ENCODE results near the gene CDH3. TPM values are rescaled to one million over a fixed set of nuclear protein-coding genes. Genes with fewer than 3 reads are reported as not detected.

The CDH3 gene
- under 1 TPM; 0.32 to 0.68 TPM for total RNA-seq
- long read RNA-seq = 0 reads

DNA sequence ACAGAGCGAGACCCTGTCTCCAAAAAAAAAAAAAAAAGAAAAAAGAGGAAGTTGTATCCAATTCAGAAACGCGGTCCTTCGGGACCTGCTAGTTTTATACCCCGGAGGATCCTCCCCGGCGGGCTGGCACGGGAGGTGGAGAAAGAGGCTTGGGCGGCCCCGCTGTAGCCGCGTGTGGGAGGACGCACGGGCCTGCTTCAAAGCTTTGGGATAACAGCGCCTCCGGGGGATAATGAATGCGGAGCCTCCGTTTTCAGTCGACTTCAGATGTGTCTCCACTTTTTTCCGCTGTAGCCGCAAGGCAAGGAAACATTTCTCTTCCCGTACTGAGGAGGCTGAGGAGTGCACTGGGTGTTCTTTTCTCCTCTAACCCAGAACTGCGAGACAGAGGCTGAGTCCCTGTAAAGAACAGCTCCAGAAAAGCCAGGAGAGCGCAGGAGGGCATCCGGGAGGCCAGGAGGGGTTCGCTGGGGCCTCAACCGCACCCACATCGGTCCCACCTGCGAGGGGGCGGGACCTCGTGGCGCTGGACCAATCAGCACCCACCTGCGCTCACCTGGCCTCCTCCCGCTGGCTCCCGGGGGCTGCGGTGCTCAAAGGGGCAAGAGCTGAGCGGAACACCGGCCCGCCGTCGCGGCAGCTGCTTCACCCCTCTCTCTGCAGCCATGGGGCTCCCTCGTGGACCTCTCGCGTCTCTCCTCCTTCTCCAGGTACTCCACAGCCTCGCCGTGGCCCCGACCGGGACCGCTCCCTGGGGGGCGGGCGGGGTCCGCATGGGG, at the start of gene CDH3:
Gene CDH3 (plus strand): TSS at position 596 of the 779 bp plus-strand sequence. CDS start 70 bp downstream, at position 666.
- intact Hi-C loops (cut with DNase I) = no loop called here
- peak; percentile 52 to 67 for ATAC-seq
- peak; percentile 35 for DNase-seq

DNA sequence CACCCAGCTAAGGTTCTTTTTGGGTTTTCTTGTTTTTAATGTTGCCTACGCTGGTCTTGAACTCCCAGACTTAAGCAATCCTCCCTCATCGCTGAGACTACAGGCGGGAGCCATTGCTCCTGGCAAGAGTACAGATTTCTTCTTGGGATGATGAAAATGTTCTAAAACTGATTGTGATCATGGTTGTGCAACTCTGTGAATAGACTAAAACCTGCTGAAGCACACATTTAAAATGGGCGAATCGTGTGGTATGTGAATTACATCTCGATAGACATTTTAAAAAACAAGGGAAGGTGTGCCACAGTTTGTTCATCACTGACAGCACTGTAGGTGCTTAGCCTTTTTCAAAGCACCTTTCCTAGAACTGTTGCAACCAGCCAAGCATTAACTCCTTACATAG, 48.8 kb upstream of the CDH3 start:
- intact Hi-C loops (cut with DNase I) = no loop called here
- DNase-seq (no peak), ATAC-seq (no peak)

DNA sequence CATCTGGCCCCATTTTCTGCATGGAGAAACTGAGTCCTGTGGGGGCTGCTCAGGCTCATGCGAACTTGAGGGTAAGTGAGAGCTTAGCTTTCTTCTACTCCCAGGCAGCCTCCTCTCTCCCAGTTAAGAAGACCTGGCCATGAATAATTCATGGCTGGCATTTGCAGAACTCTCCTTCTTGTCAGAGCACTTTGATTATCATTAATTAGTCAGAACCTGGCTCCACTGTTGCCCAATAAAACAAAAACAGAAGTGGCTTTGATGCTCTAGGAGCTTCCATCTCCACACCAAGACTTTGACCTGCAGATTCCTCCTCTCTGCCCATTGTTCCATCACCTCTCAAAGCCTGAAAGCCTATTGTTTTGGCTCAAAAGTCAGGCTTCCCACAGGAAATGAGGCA, 45.5 kb upstream of the CDH3 start:
- no peak for ATAC-seq
- intact Hi-C loops (cut with DNase I) = no loop called here
- no peak for DNase-seq

DNA sequence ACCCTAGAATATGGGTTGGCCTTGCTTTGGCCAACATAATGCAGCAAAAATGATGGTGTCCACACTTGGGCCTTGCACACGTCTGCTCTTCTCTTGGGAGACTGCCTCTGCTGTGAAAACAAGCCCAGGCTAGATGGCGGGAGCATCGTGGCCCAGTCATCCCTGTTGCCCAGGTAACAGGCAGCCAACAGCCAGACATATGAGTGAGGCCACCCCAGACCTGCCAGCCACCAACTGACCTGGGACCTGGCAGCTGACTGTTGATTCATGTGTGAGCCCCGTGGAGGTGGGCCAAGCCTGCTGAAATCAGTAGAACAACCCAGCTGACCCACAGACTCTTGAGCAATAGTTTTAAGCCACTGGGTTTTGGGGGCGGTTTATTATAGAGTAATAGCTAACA, 39.4 kb upstream of the CDH3 start:
- DNase-seq (no peak), ATAC-seq (no peak)
- intact Hi-C loops (cut with DNase I) = no loop called here

DNA sequence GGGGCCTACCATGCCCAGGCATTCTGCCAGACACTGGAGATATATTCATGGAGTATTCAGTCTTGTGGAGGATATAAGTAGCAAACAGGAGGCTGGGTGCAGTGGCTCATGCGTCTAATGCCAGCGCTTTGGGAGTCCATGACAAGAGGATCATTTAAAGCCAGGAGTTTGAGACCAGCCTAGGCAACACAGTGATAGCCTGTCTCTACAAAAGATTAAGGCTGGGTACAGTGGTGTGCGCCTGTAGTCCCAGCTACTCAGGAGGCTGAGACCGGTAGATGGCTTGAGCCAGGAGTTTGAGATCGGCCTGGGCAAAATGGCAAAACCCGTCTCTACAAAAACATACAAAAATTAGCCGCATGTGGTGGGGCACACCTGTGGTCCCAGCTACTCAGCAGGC, 37.7 kb upstream of the CDH3 start:
- ATAC-seq = no peak
- intact Hi-C loops (cut with DNase I) = no loop called here
- no peak for DNase-seq

DNA sequence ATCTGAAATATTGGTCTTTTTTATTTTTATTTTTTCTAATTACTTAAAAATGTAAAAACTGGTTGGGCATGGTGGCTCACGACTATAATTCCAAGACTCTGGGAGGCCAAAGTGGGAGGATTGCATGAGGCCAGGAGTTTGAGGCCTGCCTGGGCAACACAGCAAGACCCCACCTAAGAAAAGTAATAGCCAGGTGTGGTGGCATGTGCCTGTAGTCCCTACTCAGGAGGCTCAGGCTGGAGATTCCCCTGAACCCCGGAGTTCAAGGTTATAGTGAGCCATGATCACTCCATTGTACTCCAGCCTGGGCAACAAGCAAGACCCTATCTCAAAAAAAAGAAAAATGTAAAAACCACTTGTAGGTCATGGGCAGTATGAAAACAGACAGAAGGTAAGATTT, 36.8 kb upstream of the CDH3 start:
- ATAC-seq = no peak
- no peak for DNase-seq
- intact Hi-C loops (cut with DNase I) = no loop called here

DNA sequence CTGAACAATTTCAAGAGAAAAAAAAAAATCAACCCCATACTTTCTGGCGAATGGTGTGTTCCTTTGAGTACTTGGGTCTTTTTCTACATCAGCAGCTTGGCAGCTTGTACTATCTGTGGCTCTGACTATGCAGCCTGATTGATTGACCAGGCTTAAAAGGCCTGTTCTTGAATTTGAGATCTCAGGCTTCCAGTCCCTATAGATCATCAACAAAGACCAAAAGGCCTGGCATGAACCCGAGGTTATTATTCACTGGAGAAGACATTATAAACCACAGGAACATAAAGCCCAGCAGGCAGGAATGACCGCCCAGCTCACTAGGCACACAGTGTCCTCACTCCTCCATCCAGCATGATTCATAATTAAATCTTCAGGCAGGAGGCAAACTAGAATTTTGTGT, 32.1 kb upstream of the CDH3 start:
- ATAC-seq (no peak), DNase-seq (no peak)
- intact Hi-C loops (cut with DNase I) = no loop called here

DNA sequence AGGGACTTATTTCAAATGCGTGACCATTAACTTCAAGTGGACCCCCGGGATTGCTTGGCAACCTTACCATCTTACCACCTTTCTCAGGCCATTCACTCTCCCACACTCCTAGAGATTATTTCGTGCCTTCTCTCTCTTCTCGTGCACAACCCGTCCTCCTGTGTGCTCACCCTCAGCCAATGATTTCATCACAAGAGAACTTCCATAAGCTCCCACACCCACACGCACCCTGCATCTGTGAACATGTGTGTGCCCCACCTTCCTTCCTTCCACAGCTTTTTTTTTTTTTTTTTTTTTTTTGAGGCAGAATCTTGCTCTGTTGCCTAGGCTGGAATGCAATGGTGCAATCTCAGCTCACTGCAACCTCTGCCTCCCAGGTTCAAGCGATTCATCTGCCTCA, 27.4 kb upstream of the CDH3 start:
- ATAC-seq (no peak), DNase-seq (no peak)
- intact Hi-C loops (cut with DNase I) = no loop called here

DNA sequence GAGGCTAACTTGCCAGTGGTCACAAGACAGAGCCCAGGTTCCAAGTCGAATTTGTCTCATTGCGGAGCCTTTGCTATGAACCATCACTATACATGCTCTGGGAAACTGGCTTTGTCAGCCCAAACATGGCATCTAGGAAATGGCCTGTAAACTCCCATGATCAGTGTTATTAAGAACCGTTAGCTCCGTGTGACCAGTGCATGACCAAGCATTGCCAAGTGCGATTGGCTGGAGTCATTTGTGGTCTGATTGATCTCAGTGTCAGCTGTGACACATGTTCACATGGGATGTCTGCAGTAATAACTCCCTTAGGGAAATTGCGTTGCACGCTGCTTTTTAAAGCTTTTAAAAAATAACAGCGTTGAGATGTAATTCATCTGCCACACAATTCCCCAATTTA, 18.6 kb upstream of the CDH3 start:
- DNase-seq (no peak), ATAC-seq (no peak)
- intact Hi-C loops (cut with DNase I) = no loop called here

DNA sequence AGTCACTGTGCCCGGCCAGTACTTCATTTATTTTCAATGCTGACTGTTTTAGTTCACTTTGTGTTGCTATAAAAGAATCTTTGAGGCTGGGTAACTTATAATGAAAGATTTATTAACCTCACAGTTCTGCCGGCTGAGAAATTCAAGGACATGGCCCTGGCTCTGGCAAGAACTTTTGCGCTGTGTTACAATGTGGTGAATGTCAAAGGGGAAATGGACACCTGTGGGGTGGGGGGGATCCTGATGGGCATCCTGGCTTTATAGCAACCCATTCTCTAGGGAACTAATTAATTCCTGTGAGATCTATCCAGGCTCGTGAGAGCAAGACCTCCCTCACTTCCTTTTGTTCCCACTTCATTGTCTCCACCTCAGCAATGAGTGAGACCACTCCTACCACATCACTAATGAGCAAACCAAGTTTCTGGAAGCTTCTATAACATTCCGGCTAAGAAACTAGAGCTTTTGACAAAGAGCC, 17.1 kb upstream of the CDH3 start:
- ATAC-seq (no peak), DNase-seq (no peak)
- intact Hi-C loops (cut with DNase I) = no loop called here

DNA sequence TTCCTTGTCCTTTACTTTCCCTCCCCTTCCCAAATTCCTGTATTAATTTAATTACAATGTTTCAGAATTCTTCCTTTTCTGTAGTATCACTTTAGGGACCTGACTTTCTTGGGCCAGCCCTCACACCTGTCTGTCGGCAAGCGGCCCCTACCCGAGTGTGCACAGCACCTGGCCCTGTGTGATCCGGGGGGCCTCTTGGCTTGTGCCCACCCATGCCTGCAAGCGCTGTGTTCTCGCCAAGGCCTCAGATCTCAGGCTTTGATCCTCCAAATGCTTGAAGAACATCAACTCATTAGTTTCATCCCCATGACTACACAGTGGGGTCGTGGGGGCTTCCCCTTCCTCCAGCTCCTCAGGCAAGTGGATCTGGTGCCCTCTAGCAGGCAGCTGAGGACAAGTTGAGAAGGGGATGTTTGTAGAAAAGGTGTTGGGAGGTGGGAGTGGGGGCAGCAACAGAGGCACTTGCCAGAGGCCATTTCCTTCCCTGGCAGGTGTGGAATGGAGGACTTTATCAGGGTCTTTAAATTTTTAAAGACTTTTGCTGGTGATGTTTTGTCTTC, 15.7 kb upstream of the CDH3 start:
- DNase-seq (no peak), ATAC-seq (no peak)
- intact Hi-C loops (cut with DNase I) = no loop called here

DNA sequence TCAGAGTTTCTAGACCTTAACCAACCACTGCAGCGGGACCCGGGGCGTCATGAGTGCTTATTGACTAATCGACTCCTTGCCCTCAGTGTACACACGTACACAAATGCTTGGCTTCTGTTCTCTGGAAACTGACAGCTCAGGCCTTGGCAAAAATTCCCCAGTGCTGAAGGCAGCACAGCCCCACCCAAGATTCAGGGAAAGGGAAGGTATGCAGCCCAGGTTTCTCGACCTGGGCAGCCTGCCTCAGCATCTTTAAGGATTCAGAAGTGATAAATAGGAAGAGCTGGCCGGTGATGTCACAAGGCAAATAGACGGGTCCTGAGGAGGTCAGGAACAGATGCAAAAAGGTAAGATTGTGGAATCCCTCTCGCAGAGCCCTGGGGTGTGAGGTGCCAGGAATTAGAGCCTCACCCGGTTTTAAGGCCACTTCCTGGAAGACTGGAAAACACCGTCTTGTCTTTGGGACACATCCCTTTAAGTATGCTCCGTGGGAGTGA, 9.0 kb upstream of the CDH3 start:
- intact Hi-C loops (cut with DNase I) = no loop called here
- ATAC-seq (peak; percentile 59 to 95), DNase-seq (no peak)

DNA sequence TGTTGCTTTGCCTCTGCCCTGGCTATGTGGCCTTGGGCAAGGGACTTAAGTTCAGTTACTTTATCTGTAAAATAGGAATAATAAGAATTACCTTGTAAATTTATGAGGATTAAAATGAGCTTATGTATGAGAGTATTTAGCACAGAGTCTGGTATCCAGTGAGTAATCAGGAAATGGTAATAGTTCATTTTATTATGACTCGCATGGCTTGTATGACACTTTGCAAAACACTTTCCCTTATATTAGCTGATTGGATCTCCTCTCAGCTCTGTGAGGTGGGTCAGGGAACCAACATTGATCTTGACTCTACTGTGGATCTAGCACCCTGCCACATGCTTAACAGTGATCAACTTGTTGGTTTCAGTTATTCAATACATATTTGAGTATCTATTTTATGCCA, 8.3 kb upstream of the CDH3 start:
- peak in 1 of 2 donors; percentile 66 for ATAC-seq
- no peak for DNase-seq

DNA sequence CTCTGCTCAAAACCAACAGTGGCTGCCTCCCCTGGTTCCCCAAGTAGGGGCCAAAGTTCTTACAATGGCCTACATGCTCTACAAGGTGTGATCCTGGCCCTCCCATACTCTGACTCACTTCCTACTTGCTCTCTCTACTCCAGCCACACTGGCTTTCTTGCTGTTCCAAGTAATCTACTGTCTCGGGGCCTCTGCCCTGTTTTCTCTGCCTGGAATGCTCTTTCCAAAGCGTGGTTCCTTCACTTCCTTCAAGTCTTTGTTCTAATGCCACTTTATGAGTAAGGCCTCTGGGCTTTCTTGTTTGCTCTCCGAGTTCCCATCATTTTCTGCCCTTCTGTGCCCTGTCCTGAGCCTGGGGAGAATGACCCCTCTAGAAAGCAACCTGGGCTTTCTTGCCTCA, 4.1 kb upstream of the CDH3 start:
- no peak for DNase-seq
- intact Hi-C loops (cut with DNase I) = no loop called here
- no peak for ATAC-seq

More for the DNA sequence above, 8.3 kb upstream of the CDH3 start:
- intact Hi-C loops (cut with DNase I) = no loop called here

DNA sequence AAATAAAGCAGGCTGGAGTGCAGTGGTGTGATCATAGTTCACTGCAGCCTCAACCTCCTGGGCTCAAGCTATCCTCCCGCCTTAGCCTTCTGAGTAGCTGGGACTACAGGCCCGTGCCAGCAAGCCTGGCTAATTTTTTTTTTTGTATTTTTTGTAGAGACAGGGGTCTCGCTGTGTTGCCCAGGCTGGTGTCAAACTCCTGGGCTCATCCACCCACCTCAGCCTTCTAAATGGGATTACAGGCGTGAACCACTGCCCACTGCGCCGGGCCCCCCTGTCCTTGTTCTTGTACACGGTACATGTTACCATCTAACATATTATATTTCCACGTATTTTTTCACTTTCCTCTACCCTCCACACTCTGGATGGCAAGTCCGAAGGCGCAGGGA, 3.1 kb upstream of the CDH3 start:
- DNase-seq (no peak), ATAC-seq (no peak)
- intact Hi-C loops (cut with DNase I) = no loop called here

DNA sequence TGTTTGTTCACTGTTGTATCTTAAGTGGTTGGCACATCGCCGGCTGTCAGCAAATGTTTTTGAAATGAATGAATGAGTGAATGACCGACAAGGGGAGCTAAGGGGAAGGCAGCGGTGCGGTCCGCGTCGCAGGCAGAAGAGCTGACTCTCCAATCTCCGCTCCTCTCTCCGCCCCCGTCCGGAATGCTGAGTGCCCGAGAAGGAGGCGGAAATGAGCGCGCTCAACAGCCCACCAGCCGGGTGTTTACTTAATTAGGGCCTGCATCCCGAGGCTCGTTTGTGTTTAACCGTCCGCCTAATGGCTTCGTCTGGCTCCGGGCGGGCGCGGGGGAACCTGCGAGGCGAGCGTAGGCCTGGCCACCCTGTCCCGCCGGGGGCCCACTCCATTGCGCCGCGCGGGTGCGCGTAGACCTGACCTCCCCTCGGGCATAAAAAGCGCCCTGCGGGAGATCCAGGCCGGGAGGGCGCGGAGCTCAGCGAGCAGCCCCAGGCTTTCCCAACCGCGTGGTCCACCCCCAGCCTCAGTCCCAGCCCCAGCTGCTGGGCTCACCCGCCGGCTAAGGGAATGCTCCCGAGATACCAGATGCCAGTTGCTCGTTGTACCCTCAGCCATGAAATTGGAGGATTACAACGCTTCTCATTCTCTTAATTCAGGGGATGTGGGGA, 2.5 kb upstream of the CDH3 start:
- no peak for DNase-seq
- ATAC-seq = peak in 1 of 2 donors; percentile 30
- intact Hi-C loops (cut with DNase I) = no loop called here

DNA sequence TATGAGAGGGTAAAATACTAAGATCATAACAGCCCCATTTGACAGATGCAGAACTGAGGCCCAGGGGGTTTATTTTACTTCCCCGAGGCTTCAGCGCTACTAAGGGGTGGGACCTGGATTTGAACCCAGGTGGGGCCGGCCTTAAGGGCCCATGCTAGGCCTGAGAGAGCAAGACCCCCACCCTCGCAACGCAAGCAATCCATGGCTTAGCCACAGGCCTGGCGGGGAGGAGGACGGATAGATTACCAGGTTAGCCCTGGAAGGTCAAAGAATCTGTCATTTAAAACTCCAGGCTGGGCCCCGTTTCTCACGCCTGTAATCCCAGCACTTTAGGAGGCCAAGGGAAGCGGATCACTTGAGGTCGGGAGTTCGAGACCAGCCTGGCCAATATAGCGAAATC, 1.9 kb upstream of the CDH3 start:
- ATAC-seq = no peak
- intact Hi-C loops (cut with DNase I) = no loop called here
- DNase-seq = no peak

DNA sequence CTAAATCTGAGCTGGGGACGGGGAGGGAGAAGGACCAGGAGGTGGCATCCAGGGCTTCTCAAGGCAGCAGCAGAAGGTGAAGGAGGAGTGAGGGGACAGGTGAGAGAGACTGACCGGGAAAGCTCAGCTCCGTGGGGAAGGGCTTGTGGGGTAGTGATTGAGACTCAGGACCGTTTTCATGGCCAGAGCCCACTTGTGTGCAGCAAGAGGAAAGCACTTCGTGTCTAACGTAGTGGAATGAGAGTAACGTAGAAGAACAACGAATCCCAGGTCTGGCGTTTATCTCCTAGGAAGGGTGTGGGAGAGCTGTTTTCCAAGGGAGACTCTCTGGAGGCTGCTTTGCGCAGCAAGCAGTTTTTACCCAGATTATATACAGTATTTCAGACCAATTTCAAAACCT, 1.3 kb upstream of the CDH3 start:
- intact Hi-C loops (cut with DNase I) = no loop called here

DNA sequence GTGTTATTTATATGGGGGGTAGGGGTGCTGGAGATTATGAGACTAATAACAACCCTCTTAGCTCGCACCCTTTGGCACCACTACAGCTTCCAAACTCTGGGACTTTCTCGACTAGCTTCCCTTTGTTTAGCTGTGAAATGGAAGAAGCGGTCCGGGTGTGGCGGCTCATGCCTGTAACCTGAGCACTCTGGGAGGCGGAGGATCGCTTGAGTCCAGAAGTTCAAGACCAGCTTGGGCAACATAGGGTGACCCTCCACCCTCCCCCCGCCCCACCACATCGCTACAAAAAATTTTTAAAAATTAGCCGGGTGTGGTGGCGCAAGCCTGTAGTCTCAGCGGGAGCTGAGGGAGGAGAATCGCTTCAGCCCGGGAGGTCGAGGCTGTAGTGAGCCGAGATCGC, 814 bp upstream of the CDH3 start:
- DNase-seq (no peak), ATAC-seq (no peak)
- intact Hi-C loops (cut with DNase I) = no loop called here

More for the DNA sequence above, 1.3 kb upstream of the CDH3 start:
- ATAC-seq = peak in 1 of 2 donors; percentile 50
- no peak for DNase-seq
